GM10248 (cell line): ENCODE measurements around the gene EIF4G3.

Experiments used
- CTCF ChIA-PET: fragments of 300-600 bp; sonication (Branson Sonifier 250); formaldehyde crosslinking; extraction: SDS; loops from one replicate; lab custom pipeline; 2021; ENCODE audit warnings: antibody characterized with exemption; lab: Yijun Ruan, JAX
- POLR2A ChIA-PET: fragments of 350-650 bp; sonication (Branson Sonifier 250); formaldehyde crosslinking; extraction: SDS; loops from one replicate; lab custom pipeline; 2020; ENCODE audit warnings: antibody characterized with exemption; lab: Yijun Ruan, JAX
- DNase-seq: peaks from one replicate; pipeline ENCODE4 v3.0.0; 2012; ENCODE audit errors: extremely low spot score
- TF ChIP-seq, protein P1 (sequence below): IDR thresholded peaks from 2 replicates; pipeline ENCODE4 v1.5.1; 2012; ENCODE audit warnings: mild to moderate bottlenecking, low read depth; ENCODE audit errors: extremely low read depth, missing control alignments, control extremely low read depth

Gene EIF4G3

DNA sequence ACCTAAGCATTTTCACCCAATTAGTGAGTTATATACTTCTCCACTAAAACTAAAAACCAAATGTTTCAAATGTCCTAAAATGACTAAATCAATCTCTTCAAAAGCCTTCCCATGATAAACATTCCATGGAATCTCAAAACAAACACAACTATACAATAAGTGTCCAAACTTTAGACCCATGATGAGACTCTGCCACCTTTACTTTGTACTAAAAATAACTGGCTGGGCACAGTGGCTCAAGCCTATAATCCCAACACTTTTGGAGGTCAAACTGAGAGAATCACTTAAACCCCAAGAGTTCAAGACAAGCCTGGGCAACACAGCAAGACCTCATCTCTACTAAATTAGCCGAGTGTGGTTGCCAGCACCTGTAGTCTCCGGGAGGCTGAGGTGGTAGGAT, 87.4 kb downstream of the EIF4G3 start:
- POLR2A ChIA-PET = no interaction called here

DNA sequence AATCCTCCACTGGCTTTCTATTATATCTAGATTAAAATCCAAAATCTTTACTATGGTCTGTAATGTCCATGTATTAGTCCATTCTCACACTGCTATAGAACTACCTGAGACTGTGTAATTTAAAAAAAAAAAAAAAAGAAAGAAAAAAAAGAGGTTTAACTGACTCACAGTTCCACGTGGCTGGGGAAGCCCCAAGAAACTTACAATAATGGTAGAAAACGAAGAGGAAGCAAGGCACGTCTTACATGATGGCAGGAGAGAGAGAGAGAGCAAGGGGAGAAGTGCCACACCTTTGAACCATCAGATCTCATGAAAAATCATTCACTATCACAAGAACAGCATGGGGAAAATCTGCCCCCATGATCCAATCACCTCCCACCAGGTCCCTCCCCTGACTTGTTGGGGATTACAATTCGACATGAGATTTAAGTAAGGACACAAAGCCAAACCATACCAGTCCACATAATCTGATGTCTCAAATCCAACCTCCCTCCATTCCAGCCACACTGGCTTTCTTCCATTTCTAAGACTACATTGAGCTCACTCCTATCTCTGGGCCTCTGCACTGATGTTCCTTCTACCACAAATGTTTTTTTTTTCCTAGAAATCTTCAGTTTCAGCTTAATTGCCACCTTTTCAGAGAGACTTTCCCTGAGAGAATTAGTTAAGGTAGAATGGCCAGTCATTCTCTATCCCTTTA, 92.4 kb downstream of the EIF4G3 start:
- DNase-seq = no peak
- CTCF ChIA-PET = no interaction called here
- TF ChIP-seq, protein P1, sequence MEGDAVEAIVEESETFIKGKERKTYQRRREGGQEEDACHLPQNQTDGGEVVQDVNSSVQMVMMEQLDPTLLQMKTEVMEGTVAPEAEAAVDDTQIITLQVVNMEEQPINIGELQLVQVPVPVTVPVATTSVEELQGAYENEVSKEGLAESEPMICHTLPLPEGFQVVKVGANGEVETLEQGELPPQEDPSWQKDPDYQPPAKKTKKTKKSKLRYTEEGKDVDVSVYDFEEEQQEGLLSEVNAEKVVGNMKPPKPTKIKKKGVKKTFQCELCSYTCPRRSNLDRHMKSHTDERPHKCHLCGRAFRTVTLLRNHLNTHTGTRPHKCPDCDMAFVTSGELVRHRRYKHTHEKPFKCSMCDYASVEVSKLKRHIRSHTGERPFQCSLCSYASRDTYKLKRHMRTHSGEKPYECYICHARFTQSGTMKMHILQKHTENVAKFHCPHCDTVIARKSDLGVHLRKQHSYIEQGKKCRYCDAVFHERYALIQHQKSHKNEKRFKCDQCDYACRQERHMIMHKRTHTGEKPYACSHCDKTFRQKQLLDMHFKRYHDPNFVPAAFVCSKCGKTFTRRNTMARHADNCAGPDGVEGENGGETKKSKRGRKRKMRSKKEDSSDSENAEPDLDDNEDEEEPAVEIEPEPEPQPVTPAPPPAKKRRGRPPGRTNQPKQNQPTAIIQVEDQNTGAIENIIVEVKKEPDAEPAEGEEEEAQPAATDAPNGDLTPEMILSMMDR = no peak
- POLR2A ChIA-PET = no interaction called here

More for the DNA sequence above, 87.4 kb downstream of the EIF4G3 start:
- CTCF ChIA-PET = no interaction called here
- TF ChIP-seq, protein P1 = no peak
- no peak for DNase-seq

DNA sequence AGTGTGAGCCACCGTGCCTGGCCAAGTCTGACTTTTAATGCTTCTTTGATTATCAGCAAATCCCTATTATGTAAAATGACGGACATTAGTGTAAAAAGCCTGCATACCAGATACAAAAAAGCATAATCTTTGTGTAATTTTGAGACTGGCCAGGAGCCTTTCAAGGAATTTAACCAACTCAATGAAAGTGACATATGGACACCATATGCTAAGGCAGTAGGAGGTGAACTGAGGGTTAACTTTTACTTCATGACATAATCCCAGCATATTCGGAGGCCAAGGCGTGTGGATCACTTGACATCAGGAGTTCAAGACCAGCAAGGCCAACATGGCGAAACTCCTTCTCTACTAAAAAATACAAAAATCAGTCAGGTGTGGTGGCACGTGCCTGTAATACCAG, 94.6 kb downstream of the EIF4G3 start:
- POLR2A ChIA-PET = no interaction called here
- CTCF ChIA-PET = interaction anchor here (0.9 to 1.0 kb wide), 2 partner anchors 25 to 33 kb away, joined by 3 read pairs; no protein-coding TSS in a partner anchor
- DNase-seq = no peak
- TF ChIP-seq, protein P1 = no peak

DNA sequence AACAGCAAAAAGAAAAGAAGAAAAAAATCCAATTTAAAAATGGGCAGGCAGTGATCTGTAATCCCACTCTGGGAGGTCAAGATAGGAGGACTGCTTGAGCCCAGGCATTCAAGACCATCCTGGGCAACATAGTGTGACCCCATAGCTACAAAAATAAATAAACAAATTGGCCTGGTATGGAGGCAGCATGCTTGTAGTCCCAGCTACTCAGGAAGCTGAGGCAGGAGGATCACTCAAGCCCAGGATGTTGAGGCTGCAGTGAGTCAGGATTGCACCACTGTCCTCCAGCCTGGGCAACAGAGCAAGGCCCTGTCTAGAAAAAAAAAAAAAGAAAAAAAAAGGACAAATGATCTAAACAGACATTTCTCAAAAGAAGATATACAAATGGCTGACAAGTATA, 99.6 kb downstream of the EIF4G3 start:
- no peak for DNase-seq
- ChIA-PET POLR2A (no interaction called here), CTCF (no interaction called here)
- TF ChIP-seq, protein P1 = no peak

DNA sequence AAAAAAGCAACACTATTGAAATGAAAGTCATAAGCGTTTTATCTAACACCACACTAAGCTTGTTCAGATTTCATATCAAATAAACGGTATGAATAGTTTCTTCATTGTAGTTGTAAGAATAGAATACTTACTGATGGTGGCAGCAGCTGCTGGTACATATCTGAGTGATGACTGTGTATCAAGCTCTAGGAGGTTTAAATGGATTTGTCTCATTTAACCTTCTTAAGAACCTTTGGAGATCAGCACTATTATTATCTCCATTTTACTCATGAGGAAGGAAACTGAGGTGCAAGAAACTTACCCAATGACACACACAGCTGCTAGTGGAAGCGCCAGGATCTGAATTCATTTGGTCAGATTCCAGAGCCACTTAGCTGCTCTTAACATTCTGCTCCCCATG, 104.0 kb downstream of the EIF4G3 start:
- DNase-seq = no peak
- ChIA-PET POLR2A (no interaction called here), CTCF (interaction anchor here (1.1 to 1.2 kb wide), 2 partner anchors 34 to 50 kb away, joined by 3 read pairs; no protein-coding TSS in a partner anchor)
- TF ChIP-seq, protein P1 = no peak

DNA sequence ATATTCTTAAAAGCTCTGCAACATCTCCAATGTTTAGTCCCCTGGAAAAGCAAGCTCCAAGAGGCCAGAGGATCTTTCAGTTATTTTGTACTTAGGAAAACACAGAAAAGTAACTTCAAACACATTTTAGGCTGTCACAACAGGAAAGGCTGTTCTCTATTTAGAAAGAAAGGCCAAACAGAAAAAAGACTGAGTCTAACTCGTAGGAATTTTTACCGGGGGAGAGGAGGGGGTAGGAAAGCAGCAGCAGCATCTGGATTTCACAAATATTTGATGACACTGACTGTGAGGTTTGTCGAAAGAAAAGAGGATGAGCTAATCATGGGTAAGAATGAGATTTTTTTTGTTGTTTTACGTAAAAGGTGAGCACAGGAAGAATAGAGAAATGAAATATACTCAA, 107.1 kb downstream of the EIF4G3 start:
- POLR2A ChIA-PET = no interaction called here

More for the DNA sequence above, 107.1 kb downstream of the EIF4G3 start:
- DNase-seq = no peak
- TF ChIP-seq, protein P1 = no peak
- CTCF ChIA-PET = no interaction called here
